Uterus (tissue), 4 donors: ENCODE data around the gene USP9X. TPM values are rescaled to one million over a fixed set of nuclear protein-coding genes. Genes with fewer than 3 reads are reported as not detected.

Source experiments
- total RNA-seq, 4 donors: library from RNA; depleted of rRNA in 3 of 4; stranded (reverse); fragments of >200 nt in 3 of 4; gene quantifications; one replicate each; pipeline versions ENCODE4 v1.1.0 to v1.2.4, GENCODE V29; 2014 to 2023
- donor health status: DM: yes; HTN: yes; CAD: no.

The USP9X gene
- total RNA-seq, 4 donors from 2014 or later, result 32.1 to 167 (median 78.7) TPM

Other genes starting within 250 kb of the USP9X start
- gene DDX3X, start 248.7 kb downstream of the USP9X start, total RNA-seq, result 100 to 1,000 TPM; 124 to 387 (median 268) TPM